ENCODE data around the gene SLC12A8. TPM values are rescaled to one million over a fixed set of nuclear protein-coding genes. Genes with fewer than 3 reads are reported as not detected.

Gene SLC12A8
- total and polyA plus RNA-seq, 2 donors from 2014 or later: 5.4 to 29.1 TPM

DNA sequence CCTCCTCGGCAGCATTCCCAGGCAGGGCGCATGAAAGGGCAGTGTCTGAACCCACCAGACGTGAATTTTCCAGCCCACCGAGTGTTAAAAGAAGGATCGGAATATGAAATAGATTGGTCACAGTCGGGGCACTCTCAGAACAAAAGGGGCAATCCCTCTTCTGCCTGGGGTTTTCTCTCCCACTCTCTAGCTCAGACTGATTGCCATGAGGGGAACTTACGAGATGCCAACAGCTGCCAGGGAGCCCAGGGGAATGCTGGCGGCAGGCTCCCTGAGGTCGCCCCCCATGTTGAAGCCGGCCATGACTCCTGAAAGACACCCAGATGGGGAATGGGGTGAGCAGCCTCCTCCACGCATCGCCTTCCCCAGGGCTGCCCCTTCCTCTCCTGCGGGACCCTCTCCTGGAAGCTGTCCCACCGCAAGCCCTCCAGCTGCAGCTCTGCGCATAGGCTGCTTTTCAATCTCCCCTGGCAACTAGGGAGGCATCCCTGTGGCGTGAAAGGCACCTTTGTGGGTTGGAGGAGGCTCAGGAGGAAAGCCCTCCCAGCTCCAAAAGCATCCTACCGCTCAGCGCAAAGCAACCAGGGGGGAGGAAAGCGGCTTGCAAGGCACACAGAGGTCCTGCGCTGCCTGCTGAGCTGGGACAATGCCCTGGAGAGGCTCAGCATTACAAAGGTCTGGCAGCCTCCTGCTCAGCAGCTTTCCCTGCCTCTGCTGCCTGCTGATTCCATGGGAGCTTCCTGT is 92.0 kb downstream of the SLC12A8 start:
- H3K27me3 ChIP-seq (ENCODE audit: control insufficient read depth, insufficient read depth, low read length): no peaks in the 10 kb centered on the region
- no peak overlapping the region for H3K9ac ChIP-seq (ENCODE audit: low read length in 3 of 3)
- H3K27ac ChIP-seq (ENCODE audit: low read depth in 2 of 2, low read length in 2 of 2): no peak overlapping the region
- intact Hi-C loops (cut with DNase I): no loop called here
- DNase-seq (peak in 4 of 5 donors; percentile 21 to 53 (median 47)), FAIRE-seq (no peak)
- H3K4me1 ChIP-seq (ENCODE audit: control insufficient read depth in 2 of 3, insufficient read depth in 2 of 3, low read depth in 1 of 3, low read length in 3 of 3): peaks cover 0 to 21% (median 17%) of the 10 kb centered on the region in 3 donors
- H3K4me3 ChIP-seq (ENCODE audit: low read length in 3 of 3): no peak overlapping the region
- no peaks in the 10 kb centered on the region for H3K9me3 ChIP-seq (ENCODE audit: control insufficient read depth in 2 of 3, insufficient read depth in 1 of 3, low read length in 3 of 3)
- TF ChIP-seq CTCF (IDR thresholded peaks at IDR 0.05; ENCODE audit: borderline replicate concordance, extremely low read depth, insufficient read depth): no peak
- no peaks in the 10 kb centered on the region for H3K36me3 ChIP-seq (ENCODE audit: control insufficient read depth in 2 of 3, insufficient read depth in 3 of 3, low read length in 3 of 3)

- FAIRE-seq: no peak
- no peak for TF ChIP-seq CTCF (IDR thresholded peaks at IDR 0.05; ENCODE audit: borderline replicate concordance, extremely low read depth, insufficient read depth)
- Histone ChIP-seq H3K27me3 (ENCODE audit: control insufficient read depth, insufficient read depth, low read length) (no peaks in the 10 kb centered on the region), H3K27ac (ENCODE audit: low read depth in 2 of 2, low read length in 2 of 2) (no peak overlapping the region), H3K9ac (ENCODE audit: low read length in 3 of 3) (no peak overlapping the region), H3K4me1 (ENCODE audit: control insufficient read depth in 2 of 3, insufficient read depth in 2 of 3, low read depth in 1 of 3, low read length in 3 of 3) (peaks cover 0 to 21% (median 18%) of the 10 kb centered on the region in 3 donors), H3K36me3 (ENCODE audit: control insufficient read depth in 2 of 3, insufficient read depth in 3 of 3, low read length in 3 of 3) (no peaks in the 10 kb centered on the region), H3K9me3 (ENCODE audit: control insufficient read depth in 2 of 3, insufficient read depth in 1 of 3, low read length in 3 of 3) (no peaks in the 10 kb centered on the region), H3K4me3 (ENCODE audit: low read length in 3 of 3) (no peak overlapping the region)
- intact Hi-C loops (cut with DNase I): no loop called here
- no peak for DNase-seq
These were observed 92.7 kb downstream of the SLC12A8 start for GRCh38 chr3:125119752-125120378.

- H3K36me3 ChIP-seq (ENCODE audit: control insufficient read depth in 2 of 3, insufficient read depth in 3 of 3, low read length in 3 of 3): no peaks in the 10 kb centered on the region
- no peak overlapping the region for H3K4me3 ChIP-seq (ENCODE audit: low read length in 3 of 3)
- no peaks in the 10 kb centered on the region for H3K27me3 ChIP-seq (ENCODE audit: control insufficient read depth, insufficient read depth, low read length)
- no peak overlapping the region for H3K9ac ChIP-seq (ENCODE audit: low read length in 3 of 3)
- H3K4me1 ChIP-seq (ENCODE audit: control insufficient read depth in 2 of 3, insufficient read depth in 2 of 3, low read depth in 1 of 3, low read length in 3 of 3): peaks cover 0 to 21% (median 18%) of the 10 kb centered on the region in 3 donors
- DNase-seq (no peak), FAIRE-seq (no peak)
- H3K27ac ChIP-seq (ENCODE audit: low read depth in 2 of 2, low read length in 2 of 2): no peak overlapping the region
- intact Hi-C loops (cut with DNase I): no loop called here
- TF ChIP-seq CTCF (IDR thresholded peaks at IDR 0.05; ENCODE audit: borderline replicate concordance, extremely low read depth, insufficient read depth): no peak
- no peaks in the 10 kb centered on the region for H3K9me3 ChIP-seq (ENCODE audit: control insufficient read depth in 2 of 3, insufficient read depth in 1 of 3, low read length in 3 of 3)
These were observed 93.9 kb downstream of the SLC12A8 start for GRCh38 chr3:125118600-125118999.

Measured in kidney (tissue), 14 donors.